Measurements from ENCODE around the gene PRKX.
"Not testable (repeated sequence)": the region's sequence is repeated elsewhere in the genome, so short reads cannot be mapped to it uniquely, and the experiment has no call there.

Gene PRKX

GRCh38 chrX:3712051-3712869 lies 1.2 kb downstream of the PRKX start:
- FAIRE-seq (peak; percentile 48), DNase-seq (ENCODE audit: insufficient read length, low spot score) (no peak)

GRCh38 chrX:3711331-3711917 lies 2.0 kb downstream of the PRKX start:
- TF ChIP-seq PAX5 (IDR thresholded peaks at IDR 0.05; ENCODE audit: insufficient read depth, low read length, severe bottlenecking) = no peak
- TF ChIP-seq POLR2A (IDR thresholded peaks at IDR 0.05; ENCODE audit: low read depth, low read length) = no peak
- no peak for TF ChIP-seq POLR2AphosphoS5 (IDR thresholded peaks at IDR 0.05; ENCODE audit: low read depth, low read length)
- TF ChIP-seq SPI1 (IDR thresholded peaks at IDR 0.05; ENCODE audit: low read depth, low read length) = no peak
- no peak for TF ChIP-seq POU2F2 (IDR thresholded peaks at IDR 0.05; ENCODE audit: low read depth, low read length)
- no peak for TF ChIP-seq TAF1 (IDR thresholded peaks at IDR 0.05; ENCODE audit: low read depth, low read length)
- FAIRE-seq (no peak), DNase-seq (ENCODE audit: insufficient read length, low spot score) (no peak)

More at GRCh38 chrX:3712051-3712869, 1.2 kb downstream of the PRKX start:
- TF ChIP-seq SPI1 (IDR thresholded peaks at IDR 0.05; ENCODE audit: low read depth, low read length) (no peak), POLR2A (IDR thresholded peaks at IDR 0.05; ENCODE audit: low read depth, low read length) (no peak), POLR2AphosphoS5 (IDR thresholded peaks at IDR 0.05; ENCODE audit: low read depth, low read length) (no peak), PAX5 (IDR thresholded peaks at IDR 0.05; ENCODE audit: insufficient read depth, low read length, severe bottlenecking) (no peak), POU2F2 (IDR thresholded peaks at IDR 0.05; ENCODE audit: low read depth, low read length) (no peak), TAF1 (IDR thresholded peaks at IDR 0.05; ENCODE audit: low read depth, low read length) (no peak)

DNA sequence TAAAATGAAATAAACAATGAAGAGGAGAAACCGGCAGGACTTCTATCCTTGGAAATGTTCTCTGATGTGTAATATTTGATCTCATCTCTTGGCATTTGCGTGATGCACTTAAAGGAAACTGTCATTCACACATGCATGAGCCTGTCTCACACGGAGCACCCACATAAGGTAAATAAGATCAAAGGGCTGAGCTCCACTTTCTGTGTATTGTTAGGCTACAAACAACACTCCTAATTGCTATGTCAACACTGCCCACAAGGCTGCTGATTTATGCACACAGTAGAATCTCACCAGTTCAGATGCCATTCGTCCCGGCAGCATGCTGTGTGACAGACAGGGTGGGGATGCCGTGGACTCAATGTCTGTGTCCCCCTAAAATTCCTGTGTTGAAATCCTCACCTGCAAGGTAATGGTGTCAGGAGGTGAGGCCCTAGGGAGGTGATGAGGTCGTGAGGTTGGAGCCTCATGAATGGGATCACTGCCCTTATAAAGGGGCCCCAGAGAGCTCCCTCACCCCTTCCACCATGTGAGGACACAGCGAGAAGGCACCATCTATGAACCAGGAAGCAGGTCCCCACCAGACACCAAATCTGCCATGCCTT lies 5.7 kb downstream of the PRKX start:
- not testable (repeated sequence) for DNase-seq (ENCODE audit: insufficient read length, low spot score)
- FAIRE-seq = peak; percentile 99

- TF ChIP-seq POLR2AphosphoS5 (IDR thresholded peaks at IDR 0.05; ENCODE audit: low read depth, low read length) (no peak), SPI1 (IDR thresholded peaks at IDR 0.05; ENCODE audit: low read depth, low read length) (no peak), POU2F2 (IDR thresholded peaks at IDR 0.05; ENCODE audit: low read depth, low read length) (no peak), TAF1 (IDR thresholded peaks at IDR 0.05; ENCODE audit: low read depth, low read length) (no peak)
- no peak for DNase-seq (ENCODE audit: insufficient read length, low spot score)
- FAIRE-seq = no peak
Measured at GRCh38 chrX:3706481-3706880, 7.0 kb downstream of the PRKX start.

- peak; percentile 90 for FAIRE-seq
- DNase-seq (ENCODE audit: insufficient read length, low spot score) = not testable (repeated sequence)
Measured at GRCh38 chrX:3703251-3703650, 10.2 kb downstream of the PRKX start.

- DNase-seq (ENCODE audit: insufficient read length, low spot score) = not testable (repeated sequence)
- peak; percentile 73 for FAIRE-seq
Measured at GRCh38 chrX:3702095-3702494, 11.4 kb downstream of the PRKX start.

- DNase-seq (ENCODE audit: insufficient read length, low spot score); FAIRE-seq: not testable (repeated sequence)
Measured at GRCh38 chrX:3701445-3701928, 12.0 kb downstream of the PRKX start.

GRCh38 chrX:3699821-3700381 lies 13.5 kb downstream of the PRKX start:
- DNase-seq (ENCODE audit: insufficient read length, low spot score) (no peak), FAIRE-seq (no peak)
- TF ChIP-seq SPI1 (IDR thresholded peaks at IDR 0.05; ENCODE audit: low read depth, low read length) (no peak), POLR2A (IDR thresholded peaks at IDR 0.05; ENCODE audit: low read depth, low read length) (no peak), POLR2AphosphoS5 (IDR thresholded peaks at IDR 0.05; ENCODE audit: low read depth, low read length) (no peak)

DNA sequence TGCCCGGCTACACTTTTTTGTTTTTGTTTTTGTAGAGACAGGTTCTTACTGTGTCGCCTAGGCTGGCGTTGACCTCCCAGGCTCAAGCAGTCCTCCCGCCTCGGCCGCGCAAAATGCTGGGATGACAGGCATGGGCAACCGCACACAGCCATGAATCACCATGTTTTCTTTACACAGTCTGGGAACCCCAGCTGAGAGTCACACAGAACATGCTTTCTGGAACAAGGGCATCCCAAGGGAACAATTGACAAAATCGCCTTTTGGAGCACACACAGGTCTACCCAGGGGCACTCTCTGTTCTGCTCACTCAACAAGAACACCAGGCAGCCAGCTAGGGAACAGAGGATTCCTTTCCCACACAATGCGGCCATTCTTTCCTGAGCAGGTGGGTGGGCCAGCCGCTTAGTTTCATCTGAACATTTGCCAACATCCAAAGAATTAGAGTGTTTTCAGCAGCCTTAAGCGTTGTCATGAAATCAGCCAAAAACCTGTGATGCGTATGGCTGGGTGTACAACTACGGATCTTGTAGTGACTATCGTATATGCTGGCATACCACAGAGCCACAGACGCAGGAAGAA lies 15.7 kb downstream of the PRKX start:
- no peak for TF ChIP-seq POLR2A (IDR thresholded peaks at IDR 0.05; ENCODE audit: low read depth, low read length)
- TF ChIP-seq SPI1 (IDR thresholded peaks at IDR 0.05; ENCODE audit: low read depth, low read length) = no peak
- FAIRE-seq (peak; percentile 9), DNase-seq (ENCODE audit: insufficient read length, low spot score) (no peak)

DNA sequence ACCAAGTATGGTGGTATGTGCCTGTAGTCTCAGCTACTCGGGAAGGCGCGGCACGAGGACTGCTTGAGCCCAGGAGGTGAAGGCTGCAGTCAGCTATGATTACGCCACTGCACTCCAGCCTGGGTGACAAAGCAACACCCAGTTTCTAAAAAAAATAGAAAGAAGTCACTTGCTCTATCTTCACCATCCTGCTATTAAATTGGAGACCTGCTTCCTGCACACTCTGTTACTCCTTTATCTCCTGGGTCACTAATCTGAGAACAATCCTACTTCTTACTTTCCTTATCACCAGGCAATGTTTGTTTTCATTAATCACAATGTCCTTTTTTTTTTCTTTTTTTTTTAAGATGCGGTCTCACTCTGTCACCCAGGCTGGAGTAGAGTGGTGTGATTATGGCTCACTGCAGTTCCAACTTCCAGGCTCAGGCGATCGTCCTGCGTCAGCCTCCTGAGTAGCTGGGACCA lies 16.2 kb downstream of the PRKX start:
- FAIRE-seq = no peak
- no peak for TF ChIP-seq SPI1 (IDR thresholded peaks at IDR 0.05; ENCODE audit: low read depth, low read length)
- TF ChIP-seq PAX5 (IDR thresholded peaks at IDR 0.05; ENCODE audit: insufficient read depth, low read length, severe bottlenecking) = no peak
- no peak for TF ChIP-seq POLR2AphosphoS5 (IDR thresholded peaks at IDR 0.05; ENCODE audit: low read depth, low read length)
- no peak for TF ChIP-seq POU2F2 (IDR thresholded peaks at IDR 0.05; ENCODE audit: low read depth, low read length)
- no peak for TF ChIP-seq TAF1 (IDR thresholded peaks at IDR 0.05; ENCODE audit: low read depth, low read length)
- TF ChIP-seq POLR2A (IDR thresholded peaks at IDR 0.05; ENCODE audit: low read depth, low read length) = no peak
- DNase-seq (ENCODE audit: insufficient read length, low spot score) = no peak
